RWPE2 (cell line): ENCODE results near the gene ZSWIM3.

ENCODE experiments used
- ATAC-seq: fragments of 200-7000 bp; cut with Tn5 transposase; 3 replicates; pipeline ENCODE4 v1.9.1; 2021; ENCODE audit warnings: low read depth
- DNase-seq: peaks from one replicate; pipeline ENCODE4 v3.0.0-alpha.2; 2020; ENCODE audit warnings: low spot score
- H3K27ac ChIP-seq: fragments of 450-650 bp; 2 replicates; pipeline ENCODE4 v1.5.1; 2017; ENCODE audit warnings: mild to moderate bottlenecking; ENCODE audit not compliant: poor library complexity, severe bottlenecking
- H3K27me3 ChIP-seq: fragments of 250-450 bp; sonication (Bioruptor Pico); 2 replicates; pipeline ENCODE4 v1.5.1; 2021; ENCODE audit warnings: mild to moderate bottlenecking, moderate library complexity; ENCODE audit not compliant: insufficient read depth, poor library complexity, severe bottlenecking
- H3K36me3 ChIP-seq: fragments of 250-450 bp; sonication (Bioruptor Pico); 2 replicates; pipeline ENCODE4 v1.5.1; 2020; ENCODE audit warnings: low read depth, mild to moderate bottlenecking, moderate library complexity
- H3K4me1 ChIP-seq: fragments of 250-450 bp; sonication (Bioruptor Pico); 2 replicates; pipeline ENCODE4 v1.5.1; 2021; ENCODE audit warnings: mild to moderate bottlenecking, moderate library complexity; ENCODE audit not compliant: insufficient read depth, poor library complexity, severe bottlenecking
- H3K4me3 ChIP-seq: fragments of 250-450 bp; sonication (Bioruptor Pico); 2 replicates; pipeline ENCODE4 v1.5.1; 2021; ENCODE audit warnings: mild to moderate bottlenecking, moderate library complexity; ENCODE audit not compliant: severe bottlenecking
- H3K9me3 ChIP-seq: fragments of 250-450 bp; sonication (Bioruptor Pico); 2 replicates; pipeline ENCODE4 v1.5.1; 2021; ENCODE audit warnings: mild to moderate bottlenecking, moderate library complexity; ENCODE audit not compliant: severe bottlenecking
- CTCF ChIP-seq: fragments of 450-650 bp; IDR thresholded peaks from one replicate; pipeline ENCODE4 v1.5.1; 2017; ENCODE audit warnings: mild to moderate bottlenecking, moderate library complexity; ENCODE audit not compliant: poor library complexity, severe bottlenecking

The ZSWIM3 gene

GRCh38 chr20:45835329-45835765 is 22.1 kb upstream of the ZSWIM3 start:
- no peaks in the 10 kb centered on the region for H3K9me3 ChIP-seq
- no peak for TF ChIP-seq CTCF
- no peaks in the 10 kb centered on the region for H3K27me3 ChIP-seq
- H3K36me3 ChIP-seq = peaks cover 3% of the 10 kb centered on the region; the same call in 1 of the 2 replicates
- no peak overlapping the region for H3K4me3 ChIP-seq
- DNase-seq = no peak
- no peak for ATAC-seq
- peaks cover 15% of the 10 kb centered on the region for H3K4me1 ChIP-seq
- H3K27ac ChIP-seq = peak overlapping the region; percentile 0

GRCh38 chr20:45835825-45836224 is 21.6 kb upstream of the ZSWIM3 start:
- peak overlapping the region; percentile 0 for H3K27ac ChIP-seq
- no peaks in the 10 kb centered on the region for H3K27me3 ChIP-seq
- DNase-seq = no peak
- no peaks in the 10 kb centered on the region for H3K9me3 ChIP-seq
- H3K4me1 ChIP-seq = peaks cover 15% of the 10 kb centered on the region
- H3K36me3 ChIP-seq = peaks cover 6% of the 10 kb centered on the region; the same call in 1 of the 2 replicates
- TF ChIP-seq CTCF = no peak
- 0 out of 3 replicates have a peak, but pooled peaks have one; percentile 4 for ATAC-seq
- H3K4me3 ChIP-seq = no peak overlapping the region

- Histone ChIP-seq H3K27ac (peak overlapping the region; percentile 1), H3K4me3 (no peak overlapping the region), H3K36me3 (peaks cover 14% of the 10 kb centered on the region; the same call in 1 of the 2 replicates), H3K9me3 (no peaks in the 10 kb centered on the region), H3K4me1 (peaks cover 15% of the 10 kb centered on the region), H3K27me3 (no peaks in the 10 kb centered on the region)
- no peak for TF ChIP-seq CTCF
- ATAC-seq (no peak), DNase-seq (no peak)
Observed at GRCh38 chr20:45836841-45837240, 20.6 kb upstream of the ZSWIM3 start.

GRCh38 chr20:45840700-45841198 is 16.7 kb upstream of the ZSWIM3 start:
- H3K4me1 ChIP-seq = peaks cover 3% of the 10 kb centered on the region
- no peaks in the 10 kb centered on the region for H3K27me3 ChIP-seq
- no peak for TF ChIP-seq CTCF
- peaks cover 52% of the 10 kb centered on the region for H3K36me3 ChIP-seq
- no peak overlapping the region for H3K4me3 ChIP-seq
- no peaks in the 10 kb centered on the region for H3K9me3 ChIP-seq
- H3K27ac ChIP-seq = no peak overlapping the region
- DNase-seq (no peak), ATAC-seq (no peak; the same call in 2 of the 3 replicates)

- H3K9me3 ChIP-seq = no peaks in the 10 kb centered on the region
- H3K4me3 ChIP-seq = no peak overlapping the region
- H3K36me3 ChIP-seq = peaks cover 61% of the 10 kb centered on the region
- H3K4me1 ChIP-seq = no peaks in the 10 kb centered on the region
- no peaks in the 10 kb centered on the region for H3K27me3 ChIP-seq
- TF ChIP-seq CTCF = no peak
- DNase-seq = no peak
- peak; percentile 19; the same call in 2 of the 3 replicates for ATAC-seq
- no peak overlapping the region for H3K27ac ChIP-seq
Observed at GRCh38 chr20:45841407-45842129, 15.8 kb upstream of the ZSWIM3 start.
